Endothelial cell of umbilical vein (primary cell): ENCODE data around the gene CDC42EP5. TPM values are rescaled to one million over a fixed set of nuclear protein-coding genes. Genes with fewer than 3 reads are reported as not detected.

Experiments
- BruUV-seq: library from RNA; stranded (reverse); fragments of 400-500 nt; replicated peaks from 2 replicates; lab custom pipeline; 2021; lab: Mats Ljungman, UMichigan
- CTCF ChIA-PET: fragments of 300-600, 350-600 bp; sonication (Branson Sonifier 250); formaldehyde crosslinking; loops from one replicate; lab custom pipeline; 2021; ENCODE audit warnings: antibody characterized with exemption, inconsistent platforms; lab: Charles Lee
- POLR2A ChIA-PET: fragments of 300-600, 350-600 bp; sonication (Branson Sonifier 250); formaldehyde crosslinking; loops from one replicate; lab custom pipeline; 2021; ENCODE audit warnings: antibody characterized with exemption, inconsistent platforms; lab: Charles Lee
- DNase-seq: peaks from one replicate; pipeline ENCODE4 v3.0.0-alpha.2; 2011; ENCODE audit warnings: low read depth, low spot score
- FAIRE-seq: peaks from 2 replicates; lab custom pipeline; 2011; peaks lifted over from hg19 to GRCh38; lab: Jason Lieb, UNC
- H2AFZ ChIP-seq: 2 replicates; pipeline ENCODE4 v1.6.0; 2012; ENCODE audit warnings: low read depth, low read length, control low read depth, inconsistent platforms
- H3K27ac ChIP-seq: 2 replicates; pipeline ENCODE4 v1.5.1; 2011; ENCODE audit warnings: low read depth, mild to moderate bottlenecking, control low read depth, low read length, moderate library complexity; ENCODE audit not compliant: insufficient read depth
- H3K27me3 ChIP-seq, 2 experiments: 2 replicates each; pipeline versions ENCODE4 v1.6.0 to v1.6.1; 2011; ENCODE audit warnings: low read length in 2 of 2, mixed read lengths in 1 of 2; ENCODE audit not compliant: control insufficient read depth in 2 of 2, insufficient read depth in 2 of 2
- H3K36me3 ChIP-seq, 2 experiments: 2 replicates in 1 of 2; 3 replicates in 1 of 2; pipeline ENCODE4 v1.5.1; 2011; ENCODE audit warnings: low read length in 2 of 2, mild to moderate bottlenecking in 1 of 2, moderate library complexity in 1 of 2; ENCODE audit not compliant: control insufficient read depth in 2 of 2, insufficient read depth in 2 of 2; ENCODE audit errors: extremely low read depth in 1 of 2
- H3K4me1 ChIP-seq: 3 replicates; pipeline ENCODE4 v1.5.1; 2011; ENCODE audit warnings: mild to moderate bottlenecking, low read length; ENCODE audit not compliant: control insufficient read depth, insufficient read depth; ENCODE audit errors: extremely low read depth
- H3K4me2 ChIP-seq: 2 replicates; pipeline ENCODE4 v1.6.1; 2011; ENCODE audit warnings: low read length, control low read depth, mixed read lengths; ENCODE audit not compliant: insufficient read depth
- H3K4me3 ChIP-seq, 3 experiments: fragments of 200-600 bp in 1 of 3; sonication (generic), shearing (Covaris generic) in 1 of 3; replicated peaks in 1 of 3; 2 replicates each; pipeline ENCODE4 v1.5.1; 2011 to 2016; ENCODE audit warnings: control low read depth in 3 of 3, low read length in 3 of 3, mild to moderate bottlenecking in 2 of 3, inconsistent platforms in 1 of 3, low read depth in 1 of 3, moderate library complexity in 1 of 3; ENCODE audit not compliant: insufficient read depth in 1 of 3
- H3K79me2 ChIP-seq: 2 replicates; pipeline ENCODE4 v1.6.0; 2012; ENCODE audit warnings: low read length, inconsistent platforms; ENCODE audit not compliant: control insufficient read depth, insufficient read depth
- H3K9ac ChIP-seq: replicated peaks from 2 replicates; pipeline ENCODE3; 2011; ENCODE audit warnings: low read length, control low read depth; ENCODE audit not compliant: insufficient read depth; ENCODE audit errors: extremely low read depth
- H3K9me1 ChIP-seq: replicated peaks from 3 replicates; pipeline ENCODE4 v1.6.0; 2011; ENCODE audit warnings: mild to moderate bottlenecking, low read length; ENCODE audit not compliant: control insufficient read depth, insufficient read depth; ENCODE audit errors: extremely low read depth
- H3K9me3 ChIP-seq: replicated peaks from 2 replicates; pipeline ENCODE4 v1.5.1; 2012; ENCODE audit warnings: low read length, inconsistent platforms; ENCODE audit not compliant: control insufficient read depth, insufficient read depth
- H4K20me1 ChIP-seq: replicated peaks from 2 replicates; pipeline ENCODE3; 2011; ENCODE audit warnings: mild to moderate bottlenecking, low read length; ENCODE audit not compliant: control insufficient read depth, insufficient read depth; ENCODE audit errors: extremely low read depth
- CTCF ChIP-seq, 2 donors: IDR thresholded peaks; 1 replicate in 1 of 2; 2 replicates in 1 of 2; pipeline ENCODE4 v1.5.1; 2011; ENCODE audit warnings: low read length in 2 of 2, mild to moderate bottlenecking in 2 of 2, moderate library complexity in 2 of 2, control low read depth in 1 of 2, inconsistent platforms in 1 of 2, low read depth in 1 of 2; ENCODE audit not compliant: insufficient read depth in 1 of 2; ENCODE audit errors: extremely low read depth in 1 of 2
- FOS ChIP-seq: IDR thresholded peaks from 2 replicates; pipeline ENCODE4 v1.6.1; 2011; ENCODE audit warnings: mild to moderate bottlenecking, low read length, moderate library complexity, borderline replicate concordance; ENCODE audit not compliant: insufficient read depth
- GATA2 ChIP-seq: IDR thresholded peaks from 2 replicates; pipeline ENCODE4 v1.7.0; 2011; ENCODE audit warnings: low read depth, mild to moderate bottlenecking, moderate library complexity, mixed read lengths, low read length; ENCODE audit not compliant: insufficient read length, insufficient read depth
- JUN ChIP-seq: IDR thresholded peaks from 2 replicates; pipeline ENCODE4 v1.6.1; 2011; ENCODE audit warnings: borderline replicate concordance, low read depth; ENCODE audit not compliant: insufficient read length, insufficient read depth
- MYC ChIP-seq: IDR thresholded peaks from one replicate; pipeline ENCODE4 v1.6.1; 2011; ENCODE audit warnings: mild to moderate bottlenecking, low read depth, low read length
- POLR2A ChIP-seq: IDR thresholded peaks from 2 replicates; pipeline ENCODE4 v1.6.1; 2012; ENCODE audit warnings: low read depth, mild to moderate bottlenecking, control low read depth, low read length
- POLR2AphosphoS5 ChIP-seq: IDR thresholded peaks from 2 replicates; pipeline ENCODE4 v1.6.1; 2012; ENCODE audit warnings: low read depth, mild to moderate bottlenecking, control low read depth, low read length, moderate library complexity; ENCODE audit not compliant: insufficient read depth
- dilution Hi-C: fragments of 300-500 bp; cut with MboI; formaldehyde crosslinking; loops from one replicate; pipeline ENCODE4 v1.15.0; 2019; ENCODE audit warnings: low sequenced_read_pairs; ENCODE audit not compliant: extremely low pct_ligation_motif_present
- intact Hi-C: fragments of 100-400 bp; cut with micrococcal nuclease; formaldehyde crosslinking; loops from one replicate; pipeline ENCODE4 v1.10.0; 2022
- polyA plus RNA-seq, 4 experiments: library from polyadenylated mRNA; depleted of rRNA in 3 of 4; stranded (reverse) in 3 of 4; unstranded in 1 of 4; fragments of >200 nt; gene quantifications; 2 replicates each; pipeline versions ENCODE4 v1.2.1 to v1.2.3, GENCODE V29; 2011 to 2012; ENCODE audit warnings: missing spikeins in 1 of 4
- total RNA-seq: library from RNA; stranded (reverse); gene quantifications from 2 replicates; pipeline ENCODE4 v1.2.3, GENCODE V29; 2021

CDC42EP5 gene
- total and polyA plus RNA-seq, 2 donors (not counting 3 experiments of a cell fraction or from before 2014, with no cell fraction given): 37.3 to 85.5 TPM

- Histone ChIP-seq H3K9me1 (no peaks in the 10 kb centered on the region), H3K36me3 (no peaks in the 10 kb centered on the region), H3K27me3 (no peaks in the 10 kb centered on the region), H3K9ac (peak overlapping the region; percentile 51), H3K9me3 (no peaks in the 10 kb centered on the region), H3K79me2 (no peaks in the 10 kb centered on the region), H4K20me1 (no peaks in the 10 kb centered on the region), H3K4me1 (peaks cover 41% of the 10 kb centered on the region), H2AFZ (no peak overlapping the region), H3K27ac (peak overlapping the region; percentile 88), H3K4me3 (no peak overlapping the region), H3K4me2 (peak overlapping the region; percentile 68)
- peak; percentile 68 for DNase-seq
- peak; percentile 92 for FAIRE-seq
- intact Hi-C loops (no loop called here), dilution Hi-C loops (no loop called here)
- peak; percentile 91 for TF ChIP-seq POLR2AphosphoS5
- peak; percentile 77 for TF ChIP-seq FOS
- no peak for TF ChIP-seq MYC
- TF ChIP-seq CTCF (IDR thresholded peaks at IDR 0.05; ENCODE audit: extremely low read depth in 1 of 2, insufficient read depth in 1 of 2, low read depth in 1 of 2, low read length in 2 of 2): no peak
- TF ChIP-seq JUN: peak; percentile 92
- TF ChIP-seq POLR2A: no peak
- TF ChIP-seq GATA2: peak; percentile 85
- no TSS peak for BruUV-seq
- ChIA-PET CTCF (no interaction called here), POLR2A (no interaction called here)
Measured at GRCh38 chr19:54518844-54519243, 45.7 kb upstream of the CDC42EP5 start.
